H1 (cell line): ENCODE measurements around the gene SOD2. TPM values are rescaled to one million over a fixed set of nuclear protein-coding genes. Genes with fewer than 3 reads are reported as not detected.

Source experiments
- CTCF ChIA-PET: fragments of 300-600 bp; sonication (Branson Sonifier 250); formaldehyde crosslinking; loops from one replicate; lab custom pipeline; 2021; ENCODE audit not compliant: partially characterized antibody; lab: Charles Lee
- POLR2A ChIA-PET: fragments of 300-600 bp; sonication (Branson Sonifier 250); formaldehyde crosslinking; loops from one replicate; lab custom pipeline; 2021; ENCODE audit warnings: inconsistent platforms; ENCODE audit not compliant: partially characterized antibody; lab: Charles Lee
- DNase-seq, 2 experiments: peaks; one replicate each; pipeline versions ENCODE4 v3.0.0 to v3.0.0-alpha.2; 2010 to 2022; ENCODE audit warnings: low spot score in 2 of 2, low read depth in 1 of 2, mixed read lengths in 1 of 2
- FAIRE-seq: peaks from 2 replicates; lab custom pipeline; 2011; peaks lifted over from hg19 to GRCh38; lab: Jason Lieb, UNC
- H2AFZ ChIP-seq: 2 replicates; pipeline ENCODE4 v1.8.1; 2012; ENCODE audit warnings: low read length, inconsistent platforms
- H2AK5ac ChIP-seq: 2 replicates; pipeline ENCODE4 v1.6.1; 2013; ENCODE audit warnings: low read depth, low read length
- H2BK120ac ChIP-seq: replicated peaks from 2 replicates; pipeline ENCODE3; 2013; ENCODE audit warnings: low read depth, low read length, inconsistent platforms
- H2BK12ac ChIP-seq: 2 replicates; pipeline ENCODE4 v1.6.1; 2013; ENCODE audit warnings: low read depth, low read length
- H2BK15ac ChIP-seq: 2 replicates; pipeline ENCODE4 v1.6.1; 2013; ENCODE audit warnings: low read length
- H2BK20ac ChIP-seq: 2 replicates; pipeline ENCODE4 v1.6.1; 2013; ENCODE audit warnings: low read length
- H2BK5ac ChIP-seq: 2 replicates; pipeline ENCODE4 v1.6.1; 2013; ENCODE audit warnings: low read depth, low read length
- H3K14ac ChIP-seq: 2 replicates; pipeline ENCODE4 v1.6.1; 2013; ENCODE audit warnings: inconsistent platforms; ENCODE audit not compliant: insufficient read length
- H3K18ac ChIP-seq: 2 replicates; pipeline ENCODE4 v1.6.1; 2013; ENCODE audit warnings: low read length; ENCODE audit errors: extremely low read depth
- H3K23ac ChIP-seq: 2 replicates; pipeline ENCODE4 v1.6.1; 2013; ENCODE audit warnings: inconsistent platforms; ENCODE audit not compliant: insufficient read length
- H3K23me2 ChIP-seq: 2 replicates; pipeline ENCODE4 v1.6.1; 2013; ENCODE audit warnings: low read depth, low read length
- H3K27ac ChIP-seq: 2 replicates; pipeline ENCODE4 v1.6.1; 2011; ENCODE audit warnings: low read depth, low read length, inconsistent platforms
- H3K27me3 ChIP-seq, 4 experiments: replicated peaks in 1 of 4; 1 replicate in 1 of 4; 2 replicates in 3 of 4; pipeline versions ENCODE4 v1.6.1 to v1.8.1; 2011 to 2013; ENCODE audit warnings: low read length in 3 of 4, mild to moderate bottlenecking in 3 of 4, inconsistent platforms in 2 of 4, mixed read lengths in 2 of 4, moderate library complexity in 1 of 4; ENCODE audit not compliant: control insufficient read depth in 3 of 4, insufficient read depth in 3 of 4; ENCODE audit errors: extremely low read depth in 1 of 4
- H3K36me3 ChIP-seq, 4 experiments: 2 replicates each; pipeline versions ENCODE4 v1.6.1 to v1.8.1; 2011 to 2013; ENCODE audit warnings: mild to moderate bottlenecking in 4 of 4, low read length in 3 of 4, moderate library complexity in 2 of 4, control low read depth in 1 of 4, inconsistent platforms in 1 of 4; ENCODE audit not compliant: insufficient read depth in 4 of 4, control insufficient read depth in 2 of 4
- H3K4ac ChIP-seq: replicated peaks from 2 replicates; pipeline ENCODE3; 2013; ENCODE audit warnings: low read length, low read depth, mixed read lengths, inconsistent platforms; ENCODE audit not compliant: insufficient read length
- H3K4me1 ChIP-seq, 4 experiments: replicated peaks in 1 of 4; 1 replicate in 1 of 4; 2 replicates in 3 of 4; pipeline versions ENCODE4 v1.6.1 to v1.8.1; 2011 to 2013; ENCODE audit warnings: low read length in 3 of 4, inconsistent platforms in 2 of 4, mixed read lengths in 1 of 4; ENCODE audit not compliant: insufficient read depth in 4 of 4, control insufficient read depth in 3 of 4
- H3K4me2 ChIP-seq, 2 experiments: 2 replicates each; pipeline versions ENCODE4 v1.6.1 to v1.8.1; 2011 to 2013; ENCODE audit warnings: low read depth in 2 of 2, low read length in 2 of 2, control low read depth in 1 of 2, inconsistent platforms in 1 of 2, mild to moderate bottlenecking in 1 of 2; ENCODE audit not compliant: insufficient read depth in 1 of 2
- H3K4me3 ChIP-seq, 4 experiments: fragments of 200-600, 300-600 bp in 1 of 4; sonication (generic), shearing (Covaris generic), sonication (Bioruptor Twin) in 1 of 4; 2 replicates each; pipeline versions ENCODE4 v1.5.1 to v1.8.1; 2011 to 2016; ENCODE audit warnings: low read length in 4 of 4, low read depth in 3 of 4, control low read depth in 2 of 4, inconsistent platforms in 2 of 4, mild to moderate bottlenecking in 2 of 4, mixed read lengths in 1 of 4, moderate library complexity in 1 of 4; ENCODE audit not compliant: insufficient read depth in 2 of 4; ENCODE audit errors: extremely low read depth in 1 of 4
- H3K56ac ChIP-seq: replicated peaks from 2 replicates; pipeline ENCODE3; 2013; ENCODE audit warnings: low read depth, mild to moderate bottlenecking, mixed read lengths, low read length, inconsistent platforms; ENCODE audit not compliant: insufficient read length
- H3K79me1 ChIP-seq: 2 replicates; pipeline ENCODE4 v1.6.1; 2013; ENCODE audit warnings: low read depth, low read length, control low read depth
- H3K79me2 ChIP-seq, 2 experiments: 2 replicates each; pipeline versions ENCODE4 v1.6.1 to v1.8.1; 2012 to 2013; ENCODE audit warnings: low read length in 2 of 2, mild to moderate bottlenecking in 2 of 2, inconsistent platforms in 1 of 2; ENCODE audit not compliant: insufficient read depth in 2 of 2, control insufficient read depth in 1 of 2
- H3K9ac ChIP-seq, 4 experiments: replicated peaks in 1 of 4; 1 replicate in 1 of 4; 2 replicates in 3 of 4; pipeline versions ENCODE4 v1.6.1 to v1.8.1; 2011 to 2013; ENCODE audit warnings: low read depth in 3 of 4, low read length in 3 of 4, control low read depth in 2 of 4, mild to moderate bottlenecking in 2 of 4, moderate library complexity in 2 of 4, inconsistent platforms in 1 of 4; ENCODE audit errors: extremely low read depth in 1 of 4
- H3K9me3 ChIP-seq, 2 experiments: 2 replicates each; pipeline versions ENCODE4 v1.6.1 to v1.8.1; 2012 to 2013; ENCODE audit warnings: mild to moderate bottlenecking in 2 of 2, moderate library complexity in 2 of 2, control low read depth in 1 of 2, inconsistent platforms in 1 of 2, low read depth in 1 of 2, low read length in 1 of 2, mixed read lengths in 1 of 2; ENCODE audit not compliant: insufficient read depth in 2 of 2
- H4K20me1 ChIP-seq, 2 experiments: replicated peaks in 1 of 2; 2 replicates each; pipeline versions ENCODE3 to v1.8.1; 2011 to 2013; ENCODE audit warnings: inconsistent platforms in 2 of 2, low read length in 2 of 2, mild to moderate bottlenecking in 1 of 2; ENCODE audit not compliant: insufficient read depth in 2 of 2, control insufficient read depth in 1 of 2
- H4K5ac ChIP-seq: 2 replicates; pipeline ENCODE4 v1.6.1; 2013; ENCODE audit warnings: low read length, low read depth, mixed read lengths, inconsistent platforms; ENCODE audit not compliant: insufficient read length
- H4K8ac ChIP-seq: 2 replicates; pipeline ENCODE4 v1.8.0; 2013; ENCODE audit warnings: mild to moderate bottlenecking, moderate library complexity, low read length, inconsistent platforms; ENCODE audit not compliant: insufficient read depth; ENCODE audit errors: extremely low read depth
- H4K91ac ChIP-seq: replicated peaks from 2 replicates; pipeline ENCODE3; 2013; ENCODE audit warnings: low read length, mixed read lengths, inconsistent platforms; ENCODE audit not compliant: insufficient read length
- ASH2L ChIP-seq: fragments of 200-600, 300-600 bp; sonication (generic); IDR thresholded peaks from one replicate; pipeline ENCODE4 v1.7.1; 2017; ENCODE audit warnings: low read length
- ATF3 ChIP-seq: IDR thresholded peaks from 2 replicates; pipeline ENCODE4 v1.6.1; 2011; ENCODE audit warnings: low read depth, mild to moderate bottlenecking, low read length; ENCODE audit not compliant: insufficient read depth
- CHD1 ChIP-seq: IDR thresholded peaks from 2 replicates; pipeline ENCODE4 v1.6.1; 2012; ENCODE audit warnings: low read depth, low read length, improper control_type of control experiment
- CTCF ChIP-seq, 3 experiments: IDR thresholded peaks; 1 replicate in 2 of 3; 2 replicates in 1 of 3; pipeline versions ENCODE4 v1.5.1 to v1.6.1; 2011; ENCODE audit warnings: low read length in 3 of 3, mild to moderate bottlenecking in 3 of 3, inconsistent platforms in 2 of 3, low read depth in 1 of 3, moderate library complexity in 1 of 3; ENCODE audit not compliant: insufficient read depth in 1 of 3; ENCODE audit errors: control extremely low read depth in 1 of 3
- PHF8 ChIP-seq: fragments of 200-600 bp; sonication (generic); conservative IDR thresholded peaks from 2 replicates; pipeline ENCODE4 v1.7.1; 2012; ENCODE audit warnings: low read depth, mild to moderate bottlenecking, inconsistent platforms, low read length, moderate library complexity
- POLR2A ChIP-seq, 2 experiments: IDR thresholded peaks; 1 replicate in 1 of 2; 2 replicates in 1 of 2; pipeline ENCODE4 v1.6.1; 2011; ENCODE audit warnings: low read depth in 2 of 2, low read length in 2 of 2, mild to moderate bottlenecking in 2 of 2; ENCODE audit errors: control extremely low read depth in 1 of 2
- TAF1 ChIP-seq: IDR thresholded peaks from 2 replicates; pipeline ENCODE4 v1.6.1; 2011; ENCODE audit warnings: mild to moderate bottlenecking, low read depth, low read length
- TAF7 ChIP-seq: optimal IDR thresholded peaks from 2 replicates; pipeline ENCODE3; 2011; ENCODE audit warnings: low read depth, mild to moderate bottlenecking, inconsistent platforms, low read length, moderate library complexity, borderline replicate concordance
- YY1 ChIP-seq: IDR thresholded peaks from 2 replicates; pipeline ENCODE4 v1.6.1; 2011; ENCODE audit warnings: low read depth, mild to moderate bottlenecking, low read length
- WGBS, 2 experiments: shearing (Covaris generic) in 1 of 2; methylation state at CpG; one replicate each; pipeline versions ENCODE4 v1.1.6 to v1.1.7; 2013 to 2015; ENCODE audit warnings: low lambda C conversion rate in 2 of 2, mixed read lengths in 2 of 2, inconsistent platforms in 1 of 2, low coverage in 1 of 2, missing lambda C conversion rate in 1 of 2; ENCODE audit not compliant: insufficient replicate concordance in 2 of 2, insufficient coverage in 1 of 2, insufficient read length in 1 of 2; ENCODE audit errors: extremely low coverage in 1 of 2, missing lambda C conversion rate in 1 of 2; 5-methylcytosine and 5-hydroxymethylcytosine counted together
- polyA plus RNA-seq, 7 experiments: library from polyadenylated mRNA; depleted of rRNA in 3 of 7; stranded (reverse) in 5 of 7; unstranded in 2 of 7; fragments of >200 nt in 5 of 7; fragments of 200-250 nt in 2 of 7; gene quantifications; 1 replicate in 5 of 7; 2 replicates in 1 of 7; 4 replicates in 1 of 7; pipeline versions ENCODE4 v1.2.1 to v1.2.3, GENCODE V29; 2011 to 2013; ENCODE audit warnings: missing spikeins in 2 of 7, mixed read lengths in 2 of 7
- total RNA-seq: library from RNA; stranded (reverse); fragmentation: NEBNext Ultra II Directional; extraction: Animal tissue kit (Norgen Biotek cat#: 25700); gene quantifications from 2 replicates; pipeline ENCODE4 v1.2.1, GENCODE V29; 2021

SOD2 gene
- total and polyA plus RNA-seq, 2 of the 8 experiments (the other 6 are each of a cell fraction or from before 2014, with no cell fraction given), result 31.1 to 88.7 TPM

- H3K4me2 ChIP-seq, result peak overlapping the region; percentile 42 to 74
- peak overlapping the region; percentile 78 to 98 (median 82) for H3K4me3 ChIP-seq
- no peaks in the 10 kb centered on the region for H3K23me2 ChIP-seq
- no peaks in the 10 kb centered on the region for H3K27me3 ChIP-seq
- FAIRE-seq (no peak), DNase-seq (no peak)
- H3K14ac ChIP-seq, result no peak overlapping the region
- no peak overlapping the region for H3K23ac ChIP-seq
- H2AFZ ChIP-seq, result no peak overlapping the region
- peak overlapping the region; percentile 87 for H3K56ac ChIP-seq
- H3K79me1 ChIP-seq, result no peaks in the 10 kb centered on the region; the same call in 1 of the 2 replicates
- ChIA-PET CTCF (interaction anchor here (1.4 kb wide), 1 partner anchor 35 kb away, joined by 3 read pairs; the partner anchor contains the start of gene ACAT2), POLR2A (interaction anchor here (0.6 to 6.7 kb wide), 26 partner anchors 9 to 668 kb away, joined by 3 to 86 read pairs (median 4); partner anchors contain the start of genes ACAT2, MRPL18, SOD2 and TCP1)
- H3K18ac ChIP-seq, result peak overlapping the region; percentile 86
- peaks cover 32 to 87% of the 10 kb centered on the region in 2 experiments for H3K79me2 ChIP-seq
- H3K4ac ChIP-seq, result peak overlapping the region; percentile 71
- H2BK15ac ChIP-seq, result no peak overlapping the region
- peaks cover 0 to 5% (median 2%) of the 10 kb centered on the region in 4 experiments; a peak in 3 of 7 replicates for H3K4me1 ChIP-seq
- H4K8ac ChIP-seq, result peak overlapping the region; percentile 100; the same call in 1 of the 2 replicates
- H4K5ac ChIP-seq, result peak overlapping the region; percentile 88
- H4K20me1 ChIP-seq, result peaks cover 12 to 15% of the 10 kb centered on the region in 2 experiments
- peak overlapping the region; percentile 1 for H4K91ac ChIP-seq
- no peak overlapping the region for H2BK12ac ChIP-seq
- peak overlapping the region; percentile 99 for H2BK5ac ChIP-seq
- H2AK5ac ChIP-seq, result no peak overlapping the region
- H2BK20ac ChIP-seq, result no peak overlapping the region
- peak in 1 of 2 experiments; percentile 87; a peak in 1 of 3 replicates for TF ChIP-seq POLR2A (IDR thresholded peaks at IDR 0.05; ENCODE audit: control extremely low read depth in 1 of 2, low read depth in 2 of 2, low read length in 2 of 2)
- no peak for TF ChIP-seq TAF1
- peak; percentile 40; the same call in 1 of the 2 replicates for TF ChIP-seq CHD1
- TF ChIP-seq YY1, result peak; percentile 70; the same call in 1 of the 2 replicates
- TF ChIP-seq ATF3, result no peak
- TF ChIP-seq CTCF (IDR thresholded peaks at IDR 0.05; ENCODE audit: control extremely low read depth in 1 of 3, insufficient read depth in 1 of 3, low read depth in 1 of 3, low read length in 3 of 3), result no peak
- TF ChIP-seq ASH2L, result peak; percentile 76
- peak; percentile 31 for TF ChIP-seq TAF7
- peak; percentile 48 for TF ChIP-seq PHF8
- H3K9me3 ChIP-seq, result no peaks in the 10 kb centered on the region
- peaks cover 0 to 11% (median 0%) of the 10 kb centered on the region in 4 experiments; a peak in 2 of 8 replicates for H3K36me3 ChIP-seq
- H2BK120ac ChIP-seq, result no peak overlapping the region
- WGBS, 2 experiments, result 3% methylated on average over 30 of the region's 30 CpGs; no CpG with 5 or more reads in 1 of the 2 experiments
- H3K9ac ChIP-seq, result peak overlapping the region; percentile 90 to 99 (median 98)
- peak overlapping the region; percentile 100 for H3K27ac ChIP-seq
Measured at GRCh38 chr6:159726255-159726917, 33.3 kb upstream of the SOD2 start.
